HCT116 (cell line): ENCODE data around the gene PRKAB2. TPM values are rescaled to one million over a fixed set of nuclear protein-coding genes. Genes with fewer than 3 reads are reported as not detected.

Experiments
- ATAC-seq: fragments of 200-7000 bp; cut with Tn5 transposase; 2 replicates; pipeline ENCODE4 v1.9.1; 2020; ENCODE audit warnings: mild to moderate bottlenecking, moderate library complexity
- BruUV-seq: library from RNA; stranded (reverse); fragments of 400-500 nt; replicated peaks from 2 replicates; lab custom pipeline; 2021; lab: Mats Ljungman, UMichigan
- CTCF ChIA-PET: fragments of 300-600 bp; sonication (Branson Sonifier 250); formaldehyde crosslinking; loops from one replicate; lab custom pipeline; 2021; ENCODE audit warnings: antibody characterized with exemption; lab: Charles Lee
- POLR2A ChIA-PET: fragments of 300-600, 350-600 bp; sonication (Branson Sonifier 250); formaldehyde crosslinking; loops from one replicate; lab custom pipeline; 2021; ENCODE audit warnings: antibody characterized with exemption; lab: Charles Lee
- RAD21 ChIA-PET, 2 experiments: fragments of 300-600 bp; sonication (Branson Sonifier 250); formaldehyde crosslinking; loops; one replicate each; lab custom pipeline; 2023; ENCODE audit warnings: low total read pairs in 2 of 2; ENCODE audit not compliant: uncharacterized antibody in 2 of 2, unreplicated experiment in 2 of 2, low non-redundant PET in 1 of 2; lab: Charles Lee
- DNase-seq: peaks from one replicate; pipeline ENCODE4 v3.0.0-alpha.2; 2010; ENCODE audit warnings: low read depth, low spot score
- H2AFZ ChIP-seq: fragments of 200-600 bp; shearing (Covaris generic), sonication (generic); 2 replicates; pipeline ENCODE4 v1.6.1; 2017; ENCODE audit warnings: low read depth, mixed run types, mixed read lengths, antibody characterized with exemption, low read length; ENCODE audit not compliant: poor library complexity, severe bottlenecking
- H3K27ac ChIP-seq: 2 replicates; pipeline ENCODE4 v1.5.1; 2012; ENCODE audit warnings: low read depth, low read length
- H3K27me3 ChIP-seq: fragments of 200-600 bp; sonication (generic); 2 replicates; pipeline ENCODE4 v1.6.1; 2016; ENCODE audit warnings: mixed run types, low read length, mixed read lengths; ENCODE audit not compliant: insufficient read depth
- H3K36me3 ChIP-seq, 2 experiments: fragments of 200-500 bp in 1 of 2; fragments of 200-600 bp in 1 of 2; sonication (Bioruptor generic) in 1 of 2; sonication (generic) in 1 of 2; 2 replicates each; pipeline versions ENCODE4 v1.5.1 to v1.6.1; 2014 to 2016; ENCODE audit warnings: low read length in 2 of 2, inconsistent platforms in 1 of 2, mixed read lengths in 1 of 2, mixed run types in 1 of 2; ENCODE audit not compliant: insufficient read depth in 2 of 2, control insufficient read depth in 1 of 2
- H3K4me1 ChIP-seq, 2 experiments: fragments of 200-600 bp in 1 of 2; sonication (generic) in 1 of 2; 2 replicates each; pipeline versions ENCODE4 v1.5.1 to v1.6.1; 2012 to 2017; ENCODE audit warnings: low read length in 2 of 2, inconsistent platforms in 1 of 2, mild to moderate bottlenecking in 1 of 2, mixed read lengths in 1 of 2, mixed run types in 1 of 2, moderate library complexity in 1 of 2; ENCODE audit not compliant: insufficient read depth in 2 of 2, control insufficient read depth in 1 of 2
- H3K4me2 ChIP-seq: fragments of 200-600 bp; sonication (generic); 2 replicates; pipeline ENCODE4 v1.6.1; 2017; ENCODE audit warnings: mixed run types, low read length, mixed read lengths
- H3K4me3 ChIP-seq, 2 experiments: fragments of 200-600 bp in 1 of 2; sonication (generic) in 1 of 2; replicated peaks in 1 of 2; 2 replicates each; pipeline ENCODE4 v1.5.1; 2011 to 2016; ENCODE audit warnings: low read length in 2 of 2, control low read depth in 1 of 2, low read depth in 1 of 2, mild to moderate bottlenecking in 1 of 2, mixed read lengths in 1 of 2, mixed run types in 1 of 2
- H3K79me2 ChIP-seq: fragments of 200-600 bp; sonication (generic); 2 replicates; pipeline ENCODE4 v1.6.1; 2017; ENCODE audit warnings: mild to moderate bottlenecking, mixed run types, low read length, moderate library complexity, mixed read lengths; ENCODE audit not compliant: insufficient read depth
- H3K9ac ChIP-seq: fragments of 200-600 bp; sonication (generic); 2 replicates; pipeline ENCODE4 v1.6.1; 2016; ENCODE audit warnings: low read length, mixed read lengths
- H3K9me2 ChIP-seq: fragments of 200-600 bp; sonication (generic), shearing (Covaris generic); 2 replicates; pipeline ENCODE4 v1.6.1; 2017; ENCODE audit warnings: mixed run types, mild to moderate bottlenecking, moderate library complexity; ENCODE audit not compliant: insufficient read depth
- H3K9me3 ChIP-seq, 2 experiments: fragments of 200-500 bp in 1 of 2; fragments of 200-600 bp in 1 of 2; sonication (Bioruptor generic) in 1 of 2; sonication (generic) in 1 of 2; 2 replicates each; pipeline ENCODE4 v1.6.1; 2014 to 2017; ENCODE audit warnings: low read length in 2 of 2, mixed read lengths in 2 of 2, inconsistent platforms in 1 of 2, low read depth in 1 of 2, mild to moderate bottlenecking in 1 of 2, mixed run types in 1 of 2, moderate library complexity in 1 of 2; ENCODE audit not compliant: control insufficient read depth in 1 of 2, insufficient read depth in 1 of 2
- H4K20me1 ChIP-seq: fragments of 200-600 bp; sonication (generic), shearing (Covaris generic); 2 replicates; pipeline ENCODE4 v1.6.1; 2017; ENCODE audit warnings: mixed run types, mild to moderate bottlenecking, moderate library complexity; ENCODE audit not compliant: insufficient read depth
- CEBPB ChIP-seq: IDR thresholded peaks from 2 replicates; pipeline ENCODE4 v1.6.1; 2012; ENCODE audit warnings: low read depth
- EGR1 ChIP-seq: IDR thresholded peaks from 2 replicates; pipeline ENCODE4 v1.6.1; 2012; ENCODE audit warnings: low read depth
- ELF1 ChIP-seq: IDR thresholded peaks from 2 replicates; pipeline ENCODE4 v1.6.1; 2012; ENCODE audit warnings: low read depth, borderline replicate concordance
- EZH2 ChIP-seq: fragments of 200-600 bp; sonication (generic); IDR thresholded peaks from 2 replicates; pipeline ENCODE4 v1.6.1; 2017; ENCODE audit warnings: antibody characterized with exemption, mixed run types
- EZH2phosphoT487 ChIP-seq: fragments of 200-600 bp; IDR thresholded peaks from 2 replicates; pipeline ENCODE4 v1.6.1; 2018; ENCODE audit warnings: antibody characterized with exemption, borderline replicate concordance
- FOSL1 ChIP-seq: IDR thresholded peaks from 2 replicates; pipeline ENCODE4 v1.6.1; 2012; ENCODE audit warnings: low read depth
- POLR2A ChIP-seq: IDR thresholded peaks from 2 replicates; pipeline ENCODE4 v1.7.0; 2011; ENCODE audit warnings: borderline replicate concordance; ENCODE audit not compliant: insufficient read depth, insufficient read length; ENCODE audit errors: extremely low read depth
- SP1 ChIP-seq: IDR thresholded peaks from 2 replicates; pipeline ENCODE4 v1.6.1; 2012; ENCODE audit warnings: low read depth
- TCF7L2 ChIP-seq: IDR thresholded peaks from 2 replicates; pipeline ENCODE4 v1.7.0; 2011; ENCODE audit warnings: borderline replicate concordance, inconsistent platforms; ENCODE audit not compliant: insufficient read depth, insufficient read length; ENCODE audit errors: extremely low read depth
- ZFX ChIP-seq: fragments of 450-650 bp; IDR thresholded peaks from 2 replicates; pipeline ENCODE4 v1.6.1; 2017
- ZNF274 ChIP-seq: fragments of 200-500 bp; sonication (Bioruptor generic); IDR thresholded peaks from 2 replicates; pipeline ENCODE4 v1.6.1; 2014; ENCODE audit warnings: mild to moderate bottlenecking, low read depth, low read length, inconsistent platforms
- intact Hi-C: fragments of 100-400 bp; cut with micrococcal nuclease; formaldehyde crosslinking; loops from 2 replicates; pipeline ENCODE4 v1.10.0; 2022
- total RNA-seq: library from RNA; stranded (reverse); gene quantifications from one replicate; pipeline ENCODE4 v1.2.1, GENCODE V29; 2021; ENCODE audit not compliant: unreplicated experiment
- TF ChIP-seq, protein P1 (sequence below): IDR thresholded peaks from 2 replicates; pipeline ENCODE4 v1.6.1; 2011; ENCODE audit warnings: mild to moderate bottlenecking, low read length, moderate library complexity; ENCODE audit not compliant: insufficient replicate concordance; ENCODE audit errors: extremely low read depth
- TF ChIP-seq, protein P2 (sequence below): IDR thresholded peaks from 2 replicates; pipeline ENCODE4 v1.6.1; 2012
- TF ChIP-seq, protein P3 (sequence below): IDR thresholded peaks from 2 replicates; pipeline ENCODE4 v1.6.1; 2012; ENCODE audit warnings: low read depth
- TF ChIP-seq, protein P4 (sequence below): IDR thresholded peaks from 2 replicates; pipeline ENCODE4 v1.6.1; 2012

The PRKAB2 gene
- total RNA-seq, 1 experiment from 2014 or later, result 10.9 TPM

DNA sequence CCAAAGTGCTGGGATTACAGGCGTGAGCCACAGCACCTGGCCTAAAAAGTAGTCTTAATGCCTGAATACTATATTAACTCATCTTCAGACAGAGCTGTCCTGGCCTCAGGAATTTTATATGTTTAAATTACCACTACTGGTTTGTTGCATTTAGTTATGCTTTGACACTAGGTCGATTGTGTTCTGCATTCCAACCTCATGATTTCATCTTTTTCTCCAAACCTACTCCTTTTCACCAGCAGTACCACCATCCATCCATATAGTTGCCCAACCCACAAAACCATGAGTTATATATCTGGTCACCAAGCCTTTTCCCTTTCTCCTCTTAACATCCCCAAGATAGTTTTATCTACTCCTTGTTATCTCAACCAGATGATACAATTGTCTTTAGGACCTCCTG, 30.3 kb upstream of the PRKAB2 start (continued):
- TF ChIP-seq, protein P1, sequence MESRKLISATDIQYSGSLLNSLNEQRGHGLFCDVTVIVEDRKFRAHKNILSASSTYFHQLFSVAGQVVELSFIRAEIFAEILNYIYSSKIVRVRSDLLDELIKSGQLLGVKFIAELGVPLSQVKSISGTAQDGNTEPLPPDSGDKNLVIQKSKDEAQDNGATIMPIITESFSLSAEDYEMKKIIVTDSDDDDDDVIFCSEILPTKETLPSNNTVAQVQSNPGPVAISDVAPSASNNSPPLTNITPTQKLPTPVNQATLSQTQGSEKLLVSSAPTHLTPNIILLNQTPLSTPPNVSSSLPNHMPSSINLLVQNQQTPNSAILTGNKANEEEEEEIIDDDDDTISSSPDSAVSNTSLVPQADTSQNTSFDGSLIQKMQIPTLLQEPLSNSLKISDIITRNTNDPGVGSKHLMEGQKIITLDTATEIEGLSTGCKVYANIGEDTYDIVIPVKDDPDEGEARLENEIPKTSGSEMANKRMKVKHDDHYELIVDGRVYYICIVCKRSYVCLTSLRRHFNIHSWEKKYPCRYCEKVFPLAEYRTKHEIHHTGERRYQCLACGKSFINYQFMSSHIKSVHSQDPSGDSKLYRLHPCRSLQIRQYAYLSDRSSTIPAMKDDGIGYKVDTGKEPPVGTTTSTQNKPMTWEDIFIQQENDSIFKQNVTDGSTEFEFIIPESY, result no peak
- no peak for TF ChIP-seq ZFX
- TF ChIP-seq ELF1, result no peak
- TF ChIP-seq FOSL1, result no peak

DNA sequence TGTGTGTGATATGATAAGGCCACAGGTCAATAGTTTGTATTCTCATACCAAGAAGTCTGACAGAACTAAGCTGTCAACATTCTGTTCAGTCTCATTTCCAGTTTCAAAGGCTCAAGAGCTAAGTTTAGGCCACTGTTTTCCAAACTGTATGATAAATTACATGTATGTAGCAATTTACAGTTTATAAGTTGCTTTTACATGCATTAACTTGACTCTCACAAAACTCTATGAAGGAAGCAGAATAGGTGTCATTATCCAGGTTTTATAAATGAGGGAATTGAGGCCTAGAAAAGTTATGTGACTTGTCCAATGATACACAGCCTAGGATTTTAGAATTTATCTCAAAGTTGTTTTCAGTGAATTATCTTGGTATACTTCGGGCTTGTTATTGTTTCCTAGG, 29.5 kb upstream of the PRKAB2 start:
- DNase-seq (no peak), ATAC-seq (no peak)
- Histone ChIP-seq H3K36me3 (no peaks in the 10 kb centered on the region), H3K4me1 (no peaks in the 10 kb centered on the region), H3K79me2 (no peaks in the 10 kb centered on the region), H3K9me2 (no peaks in the 10 kb centered on the region), H4K20me1 (no peaks in the 10 kb centered on the region), H3K4me3 (no peak overlapping the region), H3K9me3 (no peaks in the 10 kb centered on the region), H3K27ac (no peak overlapping the region), H3K4me2 (no peak overlapping the region), H2AFZ (no peak overlapping the region), H3K9ac (no peak overlapping the region), H3K27me3 (no peaks in the 10 kb centered on the region)
- BruUV-seq, result no TSS peak
- intact Hi-C loops, result no loop called here
- ChIA-PET RAD21 (no interaction called here), CTCF (no interaction called here), POLR2A (no interaction called here)
- TF ChIP-seq, protein P2, sequence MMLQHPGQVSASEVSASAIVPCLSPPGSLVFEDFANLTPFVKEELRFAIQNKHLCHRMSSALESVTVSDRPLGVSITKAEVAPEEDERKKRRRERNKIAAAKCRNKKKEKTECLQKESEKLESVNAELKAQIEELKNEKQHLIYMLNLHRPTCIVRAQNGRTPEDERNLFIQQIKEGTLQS, result no peak
- no peak for TF ChIP-seq SP1
- TF ChIP-seq, protein P3, sequence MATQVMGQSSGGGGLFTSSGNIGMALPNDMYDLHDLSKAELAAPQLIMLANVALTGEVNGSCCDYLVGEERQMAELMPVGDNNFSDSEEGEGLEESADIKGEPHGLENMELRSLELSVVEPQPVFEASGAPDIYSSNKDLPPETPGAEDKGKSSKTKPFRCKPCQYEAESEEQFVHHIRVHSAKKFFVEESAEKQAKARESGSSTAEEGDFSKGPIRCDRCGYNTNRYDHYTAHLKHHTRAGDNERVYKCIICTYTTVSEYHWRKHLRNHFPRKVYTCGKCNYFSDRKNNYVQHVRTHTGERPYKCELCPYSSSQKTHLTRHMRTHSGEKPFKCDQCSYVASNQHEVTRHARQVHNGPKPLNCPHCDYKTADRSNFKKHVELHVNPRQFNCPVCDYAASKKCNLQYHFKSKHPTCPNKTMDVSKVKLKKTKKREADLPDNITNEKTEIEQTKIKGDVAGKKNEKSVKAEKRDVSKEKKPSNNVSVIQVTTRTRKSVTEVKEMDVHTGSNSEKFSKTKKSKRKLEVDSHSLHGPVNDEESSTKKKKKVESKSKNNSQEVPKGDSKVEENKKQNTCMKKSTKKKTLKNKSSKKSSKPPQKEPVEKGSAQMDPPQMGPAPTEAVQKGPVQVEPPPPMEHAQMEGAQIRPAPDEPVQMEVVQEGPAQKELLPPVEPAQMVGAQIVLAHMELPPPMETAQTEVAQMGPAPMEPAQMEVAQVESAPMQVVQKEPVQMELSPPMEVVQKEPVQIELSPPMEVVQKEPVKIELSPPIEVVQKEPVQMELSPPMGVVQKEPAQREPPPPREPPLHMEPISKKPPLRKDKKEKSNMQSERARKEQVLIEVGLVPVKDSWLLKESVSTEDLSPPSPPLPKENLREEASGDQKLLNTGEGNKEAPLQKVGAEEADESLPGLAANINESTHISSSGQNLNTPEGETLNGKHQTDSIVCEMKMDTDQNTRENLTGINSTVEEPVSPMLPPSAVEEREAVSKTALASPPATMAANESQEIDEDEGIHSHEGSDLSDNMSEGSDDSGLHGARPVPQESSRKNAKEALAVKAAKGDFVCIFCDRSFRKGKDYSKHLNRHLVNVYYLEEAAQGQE, result no peak
- no peak for TF ChIP-seq ZNF274
- TF ChIP-seq EZH2phosphoT487, result no peak
- TF ChIP-seq TCF7L2, result no peak
- no peak for TF ChIP-seq CEBPB
- no peak for TF ChIP-seq POLR2A
- no peak for TF ChIP-seq EGR1
- TF ChIP-seq, protein P4, sequence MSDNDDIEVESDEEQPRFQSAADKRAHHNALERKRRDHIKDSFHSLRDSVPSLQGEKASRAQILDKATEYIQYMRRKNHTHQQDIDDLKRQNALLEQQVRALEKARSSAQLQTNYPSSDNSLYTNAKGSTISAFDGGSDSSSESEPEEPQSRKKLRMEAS, result no peak
- no peak for TF ChIP-seq EZH2
- TF ChIP-seq ELF1, result no peak
